HG02885 (cell line): ENCODE measurements around the gene ABCF2.

Experiments
- ATAC-seq: cut with Tn5 transposase; IDR thresholded peaks from one replicate; pipeline ENCODE4 v1.9.1; 2021; ENCODE audit warnings: mild to moderate bottlenecking; ENCODE audit not compliant: unreplicated experiment, poor library complexity

Gene ABCF2

GRCh38 chr7:151226875-151227782, at the start of gene ABCF2:
Gene ABCF2, minus strand, starts transcription at chr7:151227205. Its CDS starts 747 bp downstream, at chr7:151226458.
- ATAC-seq = peak; percentile 100

- ATAC-seq = no peak
Observed at GRCh38 chr7:151275813-151276577, 49.0 kb upstream of the ABCF2 start.

- ATAC-seq = no peak
Observed at GRCh38 chr7:151274936-151275812, 48.2 kb upstream of the ABCF2 start.

GRCh38 chr7:151274396-151274795, 47.4 kb upstream of the ABCF2 start:
- no peak for ATAC-seq

- no peak for ATAC-seq
Observed at GRCh38 chr7:151273651-151274390, 46.8 kb upstream of the ABCF2 start.

GRCh38 chr7:151272877-151273276, 45.9 kb upstream of the ABCF2 start:
- ATAC-seq = no peak

- no peak for ATAC-seq
Observed at GRCh38 chr7:151272405-151272804, 45.4 kb upstream of the ABCF2 start.

- ATAC-seq = no peak
Observed at GRCh38 chr7:151271699-151272355, 44.8 kb upstream of the ABCF2 start.

- no peak for ATAC-seq
Observed at GRCh38 chr7:151269511-151269910, 42.5 kb upstream of the ABCF2 start.

- ATAC-seq = no peak
Observed at GRCh38 chr7:151265351-151265931, 38.4 kb upstream of the ABCF2 start.

- no peak for ATAC-seq
Observed at GRCh38 chr7:151264615-151265014, 37.6 kb upstream of the ABCF2 start.

GRCh38 chr7:151261529-151261928, 34.5 kb upstream of the ABCF2 start:
- ATAC-seq = no peak

- no peak for ATAC-seq
Observed at GRCh38 chr7:151260883-151261282, 33.9 kb upstream of the ABCF2 start.

GRCh38 chr7:151260471-151260870, 33.5 kb upstream of the ABCF2 start:
- ATAC-seq = no peak

GRCh38 chr7:151257990-151258389, 31.0 kb upstream of the ABCF2 start:
- ATAC-seq = no peak

- ATAC-seq = no peak
Observed at GRCh38 chr7:151256410-151257045, 29.5 kb upstream of the ABCF2 start.

GRCh38 chr7:151255390-151255789, 28.4 kb upstream of the ABCF2 start:
- ATAC-seq = no peak

GRCh38 chr7:151254851-151255250, 27.8 kb upstream of the ABCF2 start:
- no peak for ATAC-seq
